Liver (tissue), 9 donors: ENCODE data around the gene CAMKMT. TPM values are rescaled to one million over a fixed set of nuclear protein-coding genes. Genes with fewer than 3 reads are reported as not detected.

Experiments used
- DNase-seq: peaks from one replicate; pipeline ENCODE4 v3.0.0-alpha.2; 2017; ENCODE audit warnings: low spot score
- H3K27ac ChIP-seq, 2 donors: one replicate each; pipeline ENCODE4 v1.7.0; 2013; ENCODE audit warnings: inconsistent platforms in 2 of 2, low read length in 2 of 2, control low read depth in 1 of 2, low read depth in 1 of 2, mild to moderate bottlenecking in 1 of 2
- H3K27me3 ChIP-seq, 4 donors: one replicate each; pipeline versions ENCODE4 v1.6.1 to v1.7.0; 2013; ENCODE audit warnings: low read length in 3 of 4, inconsistent platforms in 1 of 4, mild to moderate bottlenecking in 1 of 4, moderate library complexity in 1 of 4; ENCODE audit not compliant: control insufficient read depth in 4 of 4, insufficient read depth in 4 of 4
- H3K36me3 ChIP-seq, 4 donors: one replicate each; pipeline versions ENCODE4 v1.6.1 to v1.7.0; 2013; ENCODE audit warnings: low read length in 3 of 4, mild to moderate bottlenecking in 3 of 4, low read depth in 1 of 4, moderate library complexity in 1 of 4; ENCODE audit not compliant: control insufficient read depth in 4 of 4, insufficient read depth in 3 of 4
- H3K4me1 ChIP-seq, 4 donors: one replicate each; pipeline versions ENCODE4 v1.6.1 to v1.7.0; 2013; ENCODE audit warnings: low read length in 3 of 4, mild to moderate bottlenecking in 3 of 4, moderate library complexity in 1 of 4; ENCODE audit not compliant: control insufficient read depth in 4 of 4, insufficient read depth in 4 of 4
- H3K4me3 ChIP-seq, 3 donors: one replicate each; pipeline versions ENCODE4 v1.6.1 to v1.7.0; 2013; ENCODE audit warnings: low read length in 3 of 3, control low read depth in 1 of 3, low read depth in 1 of 3, mild to moderate bottlenecking in 1 of 3
- H3K9ac ChIP-seq, 2 donors: one replicate each; pipeline ENCODE4 v1.7.0; 2013; ENCODE audit warnings: low read length in 2 of 2, mild to moderate bottlenecking in 2 of 2, moderate library complexity in 2 of 2, control low read depth in 1 of 2, low read depth in 1 of 2
- H3K9me3 ChIP-seq, 4 donors: one replicate each; pipeline versions ENCODE4 v1.6.1 to v1.7.0; 2013; ENCODE audit warnings: low read length in 3 of 4; ENCODE audit not compliant: control insufficient read depth in 4 of 4
- EGR1 ChIP-seq, 2 donors: IDR thresholded peaks; 2 replicates each; pipeline ENCODE4 v1.6.1; 2016 to 2018; ENCODE audit warnings: antibody characterized with exemption in 2 of 2, low read depth in 2 of 2
- FOXA1 ChIP-seq: IDR thresholded peaks from 2 replicates; pipeline ENCODE4 v1.6.1; 2016; ENCODE audit warnings: antibody characterized with exemption
- FOXA2 ChIP-seq: IDR thresholded peaks from 2 replicates; pipeline ENCODE4 v1.6.1; 2016; ENCODE audit warnings: antibody characterized with exemption
- GABPA ChIP-seq, 2 donors: IDR thresholded peaks in 1 of 2; conservative IDR thresholded peaks in 1 of 2; 2 replicates each; pipeline ENCODE4 v1.6.1; 2016; ENCODE audit warnings: antibody characterized with exemption in 2 of 2, mild to moderate bottlenecking in 1 of 2, moderate library complexity in 1 of 2
- HNF4A ChIP-seq, 2 donors: conservative IDR thresholded peaks; 2 replicates each; pipeline ENCODE4 v1.6.1; 2016; ENCODE audit warnings: antibody characterized with exemption in 2 of 2, mild to moderate bottlenecking in 2 of 2
- HNF4G ChIP-seq: IDR thresholded peaks from 2 replicates; pipeline ENCODE4 v1.6.1; 2016; ENCODE audit warnings: antibody characterized with exemption
- JUND ChIP-seq, 2 donors: IDR thresholded peaks; 2 replicates each; pipeline ENCODE4 v1.6.1; 2016; ENCODE audit warnings: antibody characterized with exemption in 2 of 2
- NR2F2 ChIP-seq: IDR thresholded peaks from 2 replicates; pipeline ENCODE4 v1.6.1; 2016; ENCODE audit warnings: antibody characterized with exemption
- RAD21 ChIP-seq, 2 donors: IDR thresholded peaks; 2 replicates each; pipeline ENCODE4 v1.6.1; 2016; ENCODE audit warnings: antibody characterized with exemption in 2 of 2, mild to moderate bottlenecking in 2 of 2
- RXRA ChIP-seq, 2 donors: IDR thresholded peaks; 2 replicates each; pipeline ENCODE4 v1.6.1; 2017 to 2018; ENCODE audit warnings: antibody characterized with exemption in 2 of 2, mild to moderate bottlenecking in 1 of 2
- SP1 ChIP-seq: IDR thresholded peaks from 2 replicates; pipeline ENCODE4 v1.6.1; 2018; ENCODE audit warnings: antibody characterized with exemption, mild to moderate bottlenecking
- TAF1 ChIP-seq: conservative IDR thresholded peaks from 2 replicates; pipeline ENCODE4 v1.6.1; 2016; ENCODE audit warnings: antibody characterized with exemption, mild to moderate bottlenecking
- YY1 ChIP-seq: IDR thresholded peaks from 2 replicates; pipeline ENCODE4 v1.6.1; 2016; ENCODE audit warnings: antibody characterized with exemption, mild to moderate bottlenecking
- WGBS: extraction: QIAGEN DNeasy Blood & Tissue Kit; methylation state at CpG from one replicate; pipeline ENCODE4 v1.1.7; 2013; 5-methylcytosine and 5-hydroxymethylcytosine counted together
- polyA plus RNA-seq, 2 donors: library from polyadenylated mRNA; stranded (reverse) in 1 of 2; unstranded in 1 of 2; fragments of 200-250 nt in 1 of 2; fragments of >200 nt in 1 of 2; fragmentation: Nextera tagmentation in 1 of 2; extraction: Ambion mirVana in 1 of 2; gene quantifications; one replicate each; pipeline versions ENCODE4 v1.2.1 to v1.2.3, GENCODE V29; 2013 to 2015
- total RNA-seq, 2 donors: library from RNA; depleted of rRNA; stranded (reverse); fragments of >200 nt; gene quantifications; one replicate each; pipeline ENCODE4 v1.2.3, GENCODE V29; 2014
- TF ChIP-seq, protein P1 (sequence below): IDR thresholded peaks from 2 replicates; pipeline ENCODE4 v1.6.1; 2016; ENCODE audit warnings: antibody characterized with exemption
- TF ChIP-seq, protein P2 (sequence below): fragments of 150-350 bp; IDR thresholded peaks from 2 replicates; pipeline ENCODE4 v1.5.1; 2017; ENCODE audit warnings: improper control_type of control experiment, low read depth, low read length; ENCODE audit not compliant: missing input control
- TF ChIP-seq, protein P3 (sequence below): IDR thresholded peaks from 2 replicates; pipeline ENCODE4 v1.6.1; 2016; ENCODE audit warnings: antibody characterized with exemption
- TF ChIP-seq, protein P4 (sequence below): IDR thresholded peaks from 2 replicates; pipeline ENCODE4 v1.6.1; 2016; ENCODE audit warnings: antibody characterized with exemption
- TF ChIP-seq, protein P5 (sequence below): IDR thresholded peaks from 2 replicates; pipeline ENCODE4 v1.6.1; 2016; ENCODE audit warnings: antibody characterized with exemption, mild to moderate bottlenecking
- donor health status: healthy.
- donor health status: healthy.
- donor health status: healthy.
- donor health status: healthy.
- donor health status: healthy.

Gene CAMKMT
- total and polyA plus RNA-seq, 4 donors = 1.5 to 12.7 (median 7.1) TPM

DNA sequence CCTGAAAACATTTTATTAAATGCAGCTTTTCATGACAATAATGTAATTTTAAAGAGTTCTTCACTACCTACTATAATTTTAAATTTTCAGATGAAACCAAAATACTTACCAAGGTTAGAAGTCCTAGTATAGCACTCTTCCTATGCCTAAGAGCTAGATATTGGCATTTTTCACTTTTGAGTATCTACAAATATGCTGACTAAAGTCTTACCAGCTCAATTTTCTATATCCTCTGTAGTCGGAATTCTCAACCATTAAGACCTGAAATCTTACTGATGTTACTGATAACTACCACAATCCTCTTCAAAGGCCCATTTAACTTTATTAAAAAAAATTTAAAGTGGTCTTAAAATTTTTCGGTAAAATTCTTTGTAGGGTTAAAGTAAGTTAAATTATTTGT is 32.4 kb upstream of the CAMKMT start:
- no peak for TF ChIP-seq EGR1 (IDR thresholded peaks at IDR 0.05; ENCODE audit: low read depth in 2 of 2)
- TF ChIP-seq NR2F2 = no peak
- TF ChIP-seq, protein P1, sequence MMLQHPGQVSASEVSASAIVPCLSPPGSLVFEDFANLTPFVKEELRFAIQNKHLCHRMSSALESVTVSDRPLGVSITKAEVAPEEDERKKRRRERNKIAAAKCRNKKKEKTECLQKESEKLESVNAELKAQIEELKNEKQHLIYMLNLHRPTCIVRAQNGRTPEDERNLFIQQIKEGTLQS = no peak
- no peak for TF ChIP-seq RXRA (IDR thresholded peaks at IDR 0.05)
- TF ChIP-seq FOXA1 = no peak
- TF ChIP-seq JUND (IDR thresholded peaks at IDR 0.05) = no peak
- TF ChIP-seq, protein P2, sequence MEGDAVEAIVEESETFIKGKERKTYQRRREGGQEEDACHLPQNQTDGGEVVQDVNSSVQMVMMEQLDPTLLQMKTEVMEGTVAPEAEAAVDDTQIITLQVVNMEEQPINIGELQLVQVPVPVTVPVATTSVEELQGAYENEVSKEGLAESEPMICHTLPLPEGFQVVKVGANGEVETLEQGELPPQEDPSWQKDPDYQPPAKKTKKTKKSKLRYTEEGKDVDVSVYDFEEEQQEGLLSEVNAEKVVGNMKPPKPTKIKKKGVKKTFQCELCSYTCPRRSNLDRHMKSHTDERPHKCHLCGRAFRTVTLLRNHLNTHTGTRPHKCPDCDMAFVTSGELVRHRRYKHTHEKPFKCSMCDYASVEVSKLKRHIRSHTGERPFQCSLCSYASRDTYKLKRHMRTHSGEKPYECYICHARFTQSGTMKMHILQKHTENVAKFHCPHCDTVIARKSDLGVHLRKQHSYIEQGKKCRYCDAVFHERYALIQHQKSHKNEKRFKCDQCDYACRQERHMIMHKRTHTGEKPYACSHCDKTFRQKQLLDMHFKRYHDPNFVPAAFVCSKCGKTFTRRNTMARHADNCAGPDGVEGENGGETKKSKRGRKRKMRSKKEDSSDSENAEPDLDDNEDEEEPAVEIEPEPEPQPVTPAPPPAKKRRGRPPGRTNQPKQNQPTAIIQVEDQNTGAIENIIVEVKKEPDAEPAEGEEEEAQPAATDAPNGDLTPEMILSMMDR = no peak
- TF ChIP-seq, protein P3, sequence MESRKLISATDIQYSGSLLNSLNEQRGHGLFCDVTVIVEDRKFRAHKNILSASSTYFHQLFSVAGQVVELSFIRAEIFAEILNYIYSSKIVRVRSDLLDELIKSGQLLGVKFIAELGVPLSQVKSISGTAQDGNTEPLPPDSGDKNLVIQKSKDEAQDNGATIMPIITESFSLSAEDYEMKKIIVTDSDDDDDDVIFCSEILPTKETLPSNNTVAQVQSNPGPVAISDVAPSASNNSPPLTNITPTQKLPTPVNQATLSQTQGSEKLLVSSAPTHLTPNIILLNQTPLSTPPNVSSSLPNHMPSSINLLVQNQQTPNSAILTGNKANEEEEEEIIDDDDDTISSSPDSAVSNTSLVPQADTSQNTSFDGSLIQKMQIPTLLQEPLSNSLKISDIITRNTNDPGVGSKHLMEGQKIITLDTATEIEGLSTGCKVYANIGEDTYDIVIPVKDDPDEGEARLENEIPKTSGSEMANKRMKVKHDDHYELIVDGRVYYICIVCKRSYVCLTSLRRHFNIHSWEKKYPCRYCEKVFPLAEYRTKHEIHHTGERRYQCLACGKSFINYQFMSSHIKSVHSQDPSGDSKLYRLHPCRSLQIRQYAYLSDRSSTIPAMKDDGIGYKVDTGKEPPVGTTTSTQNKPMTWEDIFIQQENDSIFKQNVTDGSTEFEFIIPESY = no peak
- no peak for TF ChIP-seq HNF4A (conservative IDR thresholded peaks at IDR 0.05)
- TF ChIP-seq SP1 = no peak
- no peak for TF ChIP-seq GABPA (IDR thresholded peaks at IDR 0.05 in 1 of 2, conservative IDR thresholded peaks at IDR 0.05 in 1 of 2)
- TF ChIP-seq, protein P4, sequence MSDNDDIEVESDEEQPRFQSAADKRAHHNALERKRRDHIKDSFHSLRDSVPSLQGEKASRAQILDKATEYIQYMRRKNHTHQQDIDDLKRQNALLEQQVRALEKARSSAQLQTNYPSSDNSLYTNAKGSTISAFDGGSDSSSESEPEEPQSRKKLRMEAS = no peak
- no peak for TF ChIP-seq HNF4G
- TF ChIP-seq RAD21 (IDR thresholded peaks at IDR 0.05) = no peak
- no peak for TF ChIP-seq FOXA2
- TF ChIP-seq TAF1 = no peak
- TF ChIP-seq YY1 = no peak
- TF ChIP-seq, protein P5, sequence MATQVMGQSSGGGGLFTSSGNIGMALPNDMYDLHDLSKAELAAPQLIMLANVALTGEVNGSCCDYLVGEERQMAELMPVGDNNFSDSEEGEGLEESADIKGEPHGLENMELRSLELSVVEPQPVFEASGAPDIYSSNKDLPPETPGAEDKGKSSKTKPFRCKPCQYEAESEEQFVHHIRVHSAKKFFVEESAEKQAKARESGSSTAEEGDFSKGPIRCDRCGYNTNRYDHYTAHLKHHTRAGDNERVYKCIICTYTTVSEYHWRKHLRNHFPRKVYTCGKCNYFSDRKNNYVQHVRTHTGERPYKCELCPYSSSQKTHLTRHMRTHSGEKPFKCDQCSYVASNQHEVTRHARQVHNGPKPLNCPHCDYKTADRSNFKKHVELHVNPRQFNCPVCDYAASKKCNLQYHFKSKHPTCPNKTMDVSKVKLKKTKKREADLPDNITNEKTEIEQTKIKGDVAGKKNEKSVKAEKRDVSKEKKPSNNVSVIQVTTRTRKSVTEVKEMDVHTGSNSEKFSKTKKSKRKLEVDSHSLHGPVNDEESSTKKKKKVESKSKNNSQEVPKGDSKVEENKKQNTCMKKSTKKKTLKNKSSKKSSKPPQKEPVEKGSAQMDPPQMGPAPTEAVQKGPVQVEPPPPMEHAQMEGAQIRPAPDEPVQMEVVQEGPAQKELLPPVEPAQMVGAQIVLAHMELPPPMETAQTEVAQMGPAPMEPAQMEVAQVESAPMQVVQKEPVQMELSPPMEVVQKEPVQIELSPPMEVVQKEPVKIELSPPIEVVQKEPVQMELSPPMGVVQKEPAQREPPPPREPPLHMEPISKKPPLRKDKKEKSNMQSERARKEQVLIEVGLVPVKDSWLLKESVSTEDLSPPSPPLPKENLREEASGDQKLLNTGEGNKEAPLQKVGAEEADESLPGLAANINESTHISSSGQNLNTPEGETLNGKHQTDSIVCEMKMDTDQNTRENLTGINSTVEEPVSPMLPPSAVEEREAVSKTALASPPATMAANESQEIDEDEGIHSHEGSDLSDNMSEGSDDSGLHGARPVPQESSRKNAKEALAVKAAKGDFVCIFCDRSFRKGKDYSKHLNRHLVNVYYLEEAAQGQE = no peak
- no peaks in the 10 kb centered on the region for H3K27me3 ChIP-seq
- WGBS = 97% methylated on average over 2 of the region's 2 CpGs

More for the DNA sequence above, 32.4 kb upstream of the CAMKMT start:
- no peak for DNase-seq
- peaks cover 2 to 23% (median 18%) of the 10 kb centered on the region in 4 donors for H3K36me3 ChIP-seq
- H3K4me3 ChIP-seq = no peak overlapping the region
- no peaks in the 10 kb centered on the region for H3K4me1 ChIP-seq
- no peaks in the 10 kb centered on the region for H3K9me3 ChIP-seq
- no peak overlapping the region for H3K9ac ChIP-seq
- no peak overlapping the region for H3K27ac ChIP-seq
